Upper lobe of right lung (tissue), 1 donor: ENCODE results near the gene PCAT6. TPM values are rescaled to one million over a fixed set of nuclear protein-coding genes. Genes with fewer than 3 reads are reported as not detected.
A peak's percentile ranks its signal among the peaks of the same experiment; 100 is the strongest.

ENCODE experiments used
- ATAC-seq: fragments of 200-7000 bp; cut with Tn5 transposase; one replicate; pipeline ENCODE4 v1.9.1; 2020; ENCODE audit warnings: mild to moderate bottlenecking, moderate library complexity
- DNase-seq: peaks from one replicate; pipeline ENCODE4 v3.0.0-alpha.2; 2020
- H3K27ac ChIP-seq: fragments of 200-600 bp; one replicate; pipeline ENCODE4 v1.8.0; 2022
- H3K27me3 ChIP-seq: fragments of 200-600 bp; one replicate; pipeline ENCODE4 v1.8.0; 2022; ENCODE audit warnings: mild to moderate bottlenecking
- H3K36me3 ChIP-seq: fragments of 200-600 bp; one replicate; pipeline ENCODE4 v1.8.0; 2022
- H3K4me1 ChIP-seq: fragments of 200-600 bp; one replicate; pipeline ENCODE4 v1.8.0; 2022
- H3K4me3 ChIP-seq: fragments of 200-600 bp; one replicate; pipeline ENCODE4 v1.8.0; 2022; ENCODE audit warnings: mild to moderate bottlenecking
- H3K9me3 ChIP-seq: fragments of 200-600 bp; one replicate; pipeline ENCODE4 v1.8.0; 2022
- CTCF ChIP-seq: fragments of 200-600 bp; IDR thresholded peaks from one replicate; pipeline ENCODE4 v1.8.0; 2022; ENCODE audit warnings: antibody characterized with exemption
- intact Hi-C: fragments of 100-400 bp; cut with DNase I; formaldehyde crosslinking; loops from one replicate; pipeline ENCODE4 v1.11.0; 2022
- total RNA-seq: library from RNA; stranded (reverse); fragmentation: NEBNext Ultra II Directional; extraction: Animal tissue kit (Norgen Biotek cat#: 25700); gene quantifications from one replicate; pipeline ENCODE4 v1.2.1, GENCODE V29; 2021
- donor health status: DM: no; HTN: yes; CAD: no; lungs with severe emphysema.

PCAT6 gene
- total RNA-seq, 1 donor from 2014 or later, result 0.81 TPM

GRCh38 chr1:202858789-202859414, 48.1 kb downstream of the PCAT6 start:
- Histone ChIP-seq H3K4me1 (peaks cover 11% of the 10 kb centered on the region), H3K27ac (peak overlapping the region; percentile 66), H3K4me3 (no peak overlapping the region), H3K9me3 (no peaks in the 10 kb centered on the region), H3K36me3 (no peaks in the 10 kb centered on the region), H3K27me3 (no peaks in the 10 kb centered on the region)
- intact Hi-C loops, result no loop called here
- ATAC-seq (no peak), DNase-seq (no peak)
- TF ChIP-seq CTCF, result no peak

- no peak for TF ChIP-seq CTCF
- peak; percentile 79 for ATAC-seq
- peak; percentile 83 for DNase-seq
- H3K36me3 ChIP-seq, result no peaks in the 10 kb centered on the region
- H3K27me3 ChIP-seq, result no peaks in the 10 kb centered on the region
- intact Hi-C loops, result no loop called here
- H3K4me3 ChIP-seq, result peak overlapping the region; percentile 69
- H3K4me1 ChIP-seq, result peaks cover 11% of the 10 kb centered on the region
- no peaks in the 10 kb centered on the region for H3K9me3 ChIP-seq
- peak overlapping the region; percentile 47 for H3K27ac ChIP-seq
Measured at GRCh38 chr1:202860744-202861419, 50.1 kb downstream of the PCAT6 start.

Other genes starting within 250 kb of the PCAT6 start
- gene SYT2, start 100.5 kb upstream of the PCAT6 start, total RNA-seq, result 0.06 TPM
- gene KDM5B, start 2.5 kb upstream of the PCAT6 start, total RNA-seq, result 57.3 TPM
- gene RABIF, start 78.2 kb downstream of the PCAT6 start, total RNA-seq, result 10.0 TPM
- gene KLHL12, start 116.3 kb downstream of the PCAT6 start, total RNA-seq, result 24.4 TPM
- gene ADIPOR1, start 147.4 kb downstream of the PCAT6 start, total RNA-seq, result 126 TPM
- 71.8 TPM for gene CYB5R1, start 156.3 kb downstream of the PCAT6 start, total RNA-seq
- 50.4 TPM for gene TMEM183A, start 196.4 kb downstream of the PCAT6 start, total RNA-seq
- gene PPFIA4, start 215.5 kb downstream of the PCAT6 start, total RNA-seq, result 1.3 TPM